Left lung (tissue), 10 donors: Measurements from ENCODE around the gene IKZF2. TPM values are rescaled to one million over a fixed set of nuclear protein-coding genes. Genes with fewer than 3 reads are reported as not detected.

Source experiments
- ATAC-seq: fragments of 200-7000 bp; cut with Tn5 transposase; one replicate; pipeline ENCODE4 v1.9.1; 2020; ENCODE audit warnings: moderate library complexity
- DNase-seq, 4 donors: peaks; one replicate each; pipeline ENCODE4 v3.0.0-alpha.2; 2013 to 2020
- H3K27ac ChIP-seq, 2 donors: fragments of 200-600 bp; sonication (generic) in 1 of 2; one replicate each; pipeline versions ENCODE4 v1.5.0 to v1.8.0; 2020 to 2021
- H3K27me3 ChIP-seq, 2 donors: fragments of 200-600 bp; sonication (generic) in 1 of 2; one replicate each; pipeline versions ENCODE4 v1.5.0 to v1.8.0; 2020 to 2021
- H3K36me3 ChIP-seq, 2 donors: fragments of 200-600 bp; sonication (generic) in 1 of 2; one replicate each; pipeline versions ENCODE4 v1.5.0 to v1.8.0; 2020 to 2021
- H3K4me1 ChIP-seq, 2 donors: fragments of 200-600 bp; one replicate each; pipeline ENCODE4 v1.8.0; 2021
- H3K4me3 ChIP-seq, 2 donors: fragments of 200-600 bp; sonication (generic) in 1 of 2; one replicate each; pipeline versions ENCODE4 v1.5.0 to v1.8.0; 2020 to 2021; ENCODE audit warnings: mild to moderate bottlenecking in 1 of 2
- H3K9me3 ChIP-seq, 2 donors: fragments of 200-600 bp; sonication (generic) in 1 of 2; one replicate each; pipeline versions ENCODE4 v1.5.0 to v1.8.0; 2020 to 2021
- intact Hi-C, 2 donors: fragments of 100-400 bp; cut with DNase I; formaldehyde crosslinking; loops; one replicate each; pipeline versions ENCODE4 v1.11.2 to v1.14.2; 2022
- polyA plus RNA-seq, 6 donors: library from polyadenylated mRNA; unstranded; fragments of 120-200 nt; gene quantifications; one replicate each; pipeline ENCODE4 v1.2.1, GENCODE V29; 2013; ENCODE audit not compliant: insufficient read length in 6 of 6
- total RNA-seq, 2 donors: library from RNA; stranded (reverse); fragmentation: NEBNext Ultra II Directional; extraction: Animal tissue kit (Norgen Biotek cat#: 25700); gene quantifications; one replicate each; pipeline ENCODE4 v1.2.1, GENCODE V29; 2021
- TF ChIP-seq, protein P1 (sequence below), 2 donors: fragments of 200-600 bp; sonication (generic) in 1 of 2; IDR thresholded peaks; one replicate each; pipeline versions ENCODE4 v1.5.0 to v1.8.0; 2021; ENCODE audit warnings: antibody characterized with exemption in 2 of 2
- donor health status: DM: no; HTN: yes; CAD: no.
- donor health status: DM: no; HTN: no; CAD: no.

IKZF2 gene
- total and polyA plus RNA-seq, 8 donors = 9.6 to 15.4 (median 12.2) TPM

DNA sequence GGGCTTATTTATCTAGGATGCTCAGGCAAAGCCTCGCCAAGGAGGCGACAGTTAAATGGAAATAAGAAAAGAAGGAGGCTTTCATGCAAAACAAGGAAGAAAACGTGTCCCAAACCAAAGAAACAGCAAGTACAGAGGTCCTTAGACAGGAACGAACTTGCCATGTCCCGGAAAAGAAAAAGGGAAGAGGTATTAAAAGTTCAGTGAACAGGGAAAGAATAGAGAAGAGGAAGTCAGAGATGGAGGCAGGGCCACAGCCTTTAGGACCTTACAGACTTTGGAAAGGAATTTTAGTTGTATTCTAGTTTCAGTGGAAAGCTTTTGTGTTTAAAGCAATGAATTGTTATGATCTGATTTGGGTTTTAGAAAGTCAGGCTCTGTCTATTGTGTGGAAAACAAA is 22.1 kb downstream of the IKZF2 start:
- H3K27ac ChIP-seq = peak overlapping the region in 1 of 2 donors; percentile 19
- no peaks in the 10 kb centered on the region for H3K27me3 ChIP-seq
- TF ChIP-seq, protein P1, sequence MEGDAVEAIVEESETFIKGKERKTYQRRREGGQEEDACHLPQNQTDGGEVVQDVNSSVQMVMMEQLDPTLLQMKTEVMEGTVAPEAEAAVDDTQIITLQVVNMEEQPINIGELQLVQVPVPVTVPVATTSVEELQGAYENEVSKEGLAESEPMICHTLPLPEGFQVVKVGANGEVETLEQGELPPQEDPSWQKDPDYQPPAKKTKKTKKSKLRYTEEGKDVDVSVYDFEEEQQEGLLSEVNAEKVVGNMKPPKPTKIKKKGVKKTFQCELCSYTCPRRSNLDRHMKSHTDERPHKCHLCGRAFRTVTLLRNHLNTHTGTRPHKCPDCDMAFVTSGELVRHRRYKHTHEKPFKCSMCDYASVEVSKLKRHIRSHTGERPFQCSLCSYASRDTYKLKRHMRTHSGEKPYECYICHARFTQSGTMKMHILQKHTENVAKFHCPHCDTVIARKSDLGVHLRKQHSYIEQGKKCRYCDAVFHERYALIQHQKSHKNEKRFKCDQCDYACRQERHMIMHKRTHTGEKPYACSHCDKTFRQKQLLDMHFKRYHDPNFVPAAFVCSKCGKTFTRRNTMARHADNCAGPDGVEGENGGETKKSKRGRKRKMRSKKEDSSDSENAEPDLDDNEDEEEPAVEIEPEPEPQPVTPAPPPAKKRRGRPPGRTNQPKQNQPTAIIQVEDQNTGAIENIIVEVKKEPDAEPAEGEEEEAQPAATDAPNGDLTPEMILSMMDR (IDR thresholded peaks at IDR 0.05) = no peak
- no peaks in the 10 kb centered on the region for H3K9me3 ChIP-seq
- DNase-seq = no peak
- H3K4me1 ChIP-seq = no peaks in the 10 kb centered on the region
- no peak overlapping the region for H3K4me3 ChIP-seq
- peak; percentile 30 for ATAC-seq
- intact Hi-C loops = no loop called here
- H3K36me3 ChIP-seq = no peaks in the 10 kb centered on the region

DNA sequence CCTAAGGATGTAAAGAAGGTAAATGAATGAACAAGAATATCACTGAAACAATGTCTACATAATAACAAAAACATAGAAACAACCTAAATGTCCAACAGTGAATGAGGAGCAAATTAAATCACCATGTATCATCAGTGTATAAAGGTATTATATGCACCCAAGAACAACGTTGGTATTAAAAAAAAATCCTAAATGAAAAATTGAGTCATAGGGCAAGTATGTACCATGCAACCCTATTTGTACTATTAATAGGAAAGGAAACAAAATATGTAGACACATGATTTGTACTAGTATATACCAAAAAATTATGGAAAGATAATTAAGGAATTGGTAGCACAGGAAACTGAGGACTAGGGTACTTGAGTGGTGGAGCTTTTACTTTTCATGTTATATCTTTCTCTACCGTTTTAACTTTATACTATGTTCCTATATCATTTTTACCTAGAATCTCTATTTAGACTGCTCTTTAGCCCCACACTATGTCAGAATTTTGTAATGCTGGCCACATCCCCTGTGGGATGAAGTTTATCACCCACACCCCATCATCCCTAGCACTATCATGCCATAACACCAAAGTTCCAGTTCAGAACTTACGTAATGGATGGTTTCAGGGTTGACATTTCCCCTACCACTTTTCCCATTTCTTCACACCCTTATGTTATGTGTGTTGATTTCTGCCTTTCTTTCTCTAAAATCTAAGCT is 25.6 kb downstream of the IKZF2 start:
- ATAC-seq = no peak
- TF ChIP-seq, protein P1 (IDR thresholded peaks at IDR 0.05) = no peak
- Histone ChIP-seq H3K27me3 (no peaks in the 10 kb centered on the region), H3K4me3 (no peak overlapping the region), H3K27ac (no peak overlapping the region), H3K36me3 (no peaks in the 10 kb centered on the region), H3K9me3 (no peaks in the 10 kb centered on the region), H3K4me1 (no peaks in the 10 kb centered on the region)
- intact Hi-C loops = no loop called here
- no peak for DNase-seq

DNA sequence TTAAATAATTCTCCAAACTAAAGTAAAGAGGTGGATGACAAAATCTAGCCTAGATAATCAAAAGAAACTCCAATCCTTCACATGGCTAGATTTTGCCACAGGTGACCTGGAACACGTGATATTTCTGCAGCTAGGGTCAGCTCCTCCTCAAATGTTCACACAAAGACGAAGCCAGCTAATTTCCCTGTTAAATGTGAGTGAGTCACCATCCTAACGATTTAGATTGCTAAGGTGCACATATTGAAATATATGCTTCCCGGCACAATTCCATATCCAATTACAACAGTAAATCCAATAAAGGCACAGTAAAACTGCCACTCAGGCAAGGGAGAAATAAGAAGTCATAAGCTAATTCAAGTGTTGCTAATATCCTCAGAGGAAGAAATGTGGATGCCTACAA is 28.7 kb downstream of the IKZF2 start:
- Histone ChIP-seq H3K4me1 (peaks cover 0 to 13% of the 10 kb centered on the region in 2 donors), H3K27me3 (no peaks in the 10 kb centered on the region), H3K27ac (no peak overlapping the region), H3K9me3 (no peaks in the 10 kb centered on the region), H3K36me3 (no peaks in the 10 kb centered on the region), H3K4me3 (no peak overlapping the region)
- DNase-seq = no peak
- intact Hi-C loops = no loop called here
- TF ChIP-seq, protein P1 (IDR thresholded peaks at IDR 0.05) = no peak
- no peak for ATAC-seq

DNA sequence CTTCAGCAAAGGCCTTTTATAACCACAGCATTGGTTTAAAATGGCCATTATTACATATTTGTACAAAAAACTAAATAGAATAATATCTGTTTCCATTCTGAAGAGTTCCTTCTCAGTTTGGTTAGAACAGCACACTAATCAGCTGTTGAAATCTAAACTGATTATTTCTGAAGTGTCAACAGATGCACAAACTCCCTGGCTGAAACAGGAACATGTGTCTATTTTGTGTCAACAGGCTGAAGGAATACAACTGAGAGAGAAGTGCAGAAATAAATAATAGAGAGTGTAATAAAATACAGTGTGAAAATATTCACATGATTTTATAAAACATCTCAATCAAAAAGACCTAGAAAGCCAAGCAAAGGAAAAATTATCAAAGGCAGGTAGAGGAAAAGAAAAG is 29.7 kb downstream of the IKZF2 start:
- Histone ChIP-seq H3K27ac (no peak overlapping the region), H3K27me3 (no peaks in the 10 kb centered on the region), H3K9me3 (no peaks in the 10 kb centered on the region), H3K36me3 (no peaks in the 10 kb centered on the region), H3K4me3 (no peak overlapping the region), H3K4me1 (peaks cover 0 to 13% of the 10 kb centered on the region in 2 donors)
- intact Hi-C loops = no loop called here
- DNase-seq (no peak), ATAC-seq (no peak)
- TF ChIP-seq, protein P1 (IDR thresholded peaks at IDR 0.05) = no peak

DNA sequence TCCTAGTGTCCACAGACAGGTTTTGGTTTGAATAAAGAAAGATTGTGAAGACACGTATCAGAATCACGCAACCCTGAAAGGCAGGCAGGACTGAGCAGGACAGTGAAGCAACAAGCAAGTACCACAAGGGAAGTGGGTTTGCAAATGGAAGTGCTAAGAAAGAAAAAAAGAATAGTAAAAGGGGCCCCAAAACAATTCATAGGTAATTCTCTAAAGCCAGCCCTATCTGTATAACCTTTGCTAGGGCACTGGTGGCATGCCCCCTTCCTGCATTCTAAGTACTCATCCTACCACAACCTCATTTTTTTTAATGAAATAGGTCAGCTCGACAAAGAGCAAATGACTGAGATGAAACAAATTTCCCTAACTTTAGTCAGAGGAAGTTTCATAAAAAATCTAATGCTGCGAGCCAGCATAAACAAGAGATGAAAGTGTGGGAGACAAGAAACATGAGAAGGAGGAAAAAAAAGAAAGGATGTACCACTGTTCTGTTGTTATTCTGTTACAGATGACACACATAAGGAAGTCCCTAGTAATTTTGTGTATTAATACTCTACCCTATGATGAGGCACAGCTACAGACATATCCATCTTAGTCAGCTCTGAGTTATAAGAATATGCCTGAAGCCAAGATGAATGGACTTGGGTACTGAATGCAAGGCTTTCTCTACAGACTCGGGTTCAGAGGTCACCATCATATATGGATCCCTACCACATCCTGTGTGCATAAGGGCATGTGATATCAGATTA is 32.2 kb downstream of the IKZF2 start:
- Histone ChIP-seq H3K36me3 (no peaks in the 10 kb centered on the region), H3K9me3 (no peaks in the 10 kb centered on the region), H3K4me3 (no peak overlapping the region), H3K4me1 (peaks cover 0 to 13% of the 10 kb centered on the region in 2 donors), H3K27ac (peak overlapping the region in 1 of 2 donors; percentile 35), H3K27me3 (no peaks in the 10 kb centered on the region)
- intact Hi-C loops = no loop called here
- peak; percentile 62 for ATAC-seq
- DNase-seq = peak in 1 of 4 donors; percentile 29
- TF ChIP-seq, protein P1 (IDR thresholded peaks at IDR 0.05) = no peak
